Common myeloid progenitor, CD34-positive (primary cell): ENCODE results near the gene SON.
A peak's percentile ranks its signal among the peaks of the same experiment; 100 is the strongest.

Source experiments
- CTCF ChIA-PET: fragments of 350-600 bp; sonication (Branson Sonifier 250); formaldehyde crosslinking; loops from one replicate; lab custom pipeline; 2021; ENCODE audit warnings: antibody characterized with exemption; lab: Charles Lee
- POLR2A ChIA-PET: fragments of 350-600 bp; sonication (Branson Sonifier 250); formaldehyde crosslinking; loops from one replicate; lab custom pipeline; 2021; ENCODE audit warnings: antibody characterized with exemption; lab: Charles Lee
- DNase-seq, 3 donors: peaks; one replicate each; pipeline versions ENCODE4 v3.0.0 to v3.0.0-alpha.2; 2013
- H3K27ac ChIP-seq, 2 experiments: 1 replicate in 1 of 2; 2 replicates in 1 of 2; pipeline ENCODE4 v1.7.0; 2013; ENCODE audit warnings: inconsistent platforms in 2 of 2, low read length in 2 of 2, mild to moderate bottlenecking in 2 of 2, low read depth in 1 of 2, moderate library complexity in 1 of 2; ENCODE audit not compliant: severe bottlenecking in 2 of 2, insufficient read depth in 1 of 2, poor library complexity in 1 of 2
- H3K27me3 ChIP-seq, 5 experiments: replicated peaks in 2 of 5; 1 replicate in 3 of 5; 2 replicates in 2 of 5; pipeline versions ENCODE4 v1.6.1 to v1.7.0; 2013; ENCODE audit warnings: low read length in 4 of 5, mild to moderate bottlenecking in 2 of 5, moderate library complexity in 2 of 5, inconsistent platforms in 1 of 5; ENCODE audit not compliant: insufficient read depth in 5 of 5, control insufficient read depth in 4 of 5
- H3K36me3 ChIP-seq, 4 experiments: 1 replicate in 2 of 4; 2 replicates in 2 of 4; pipeline versions ENCODE4 v1.6.1 to v1.7.0; 2013; ENCODE audit warnings: low read length in 3 of 4, control low read depth in 1 of 4, mild to moderate bottlenecking in 1 of 4; ENCODE audit not compliant: control insufficient read depth in 4 of 4, insufficient read depth in 4 of 4
- H3K4me1 ChIP-seq, 4 experiments: 1 replicate in 3 of 4; 2 replicates in 1 of 4; pipeline versions ENCODE4 v1.6.1 to v1.7.1; 2013; ENCODE audit warnings: low read length in 3 of 4, mild to moderate bottlenecking in 3 of 4, control low read depth in 1 of 4, inconsistent platforms in 1 of 4, moderate library complexity in 1 of 4; ENCODE audit not compliant: control insufficient read depth in 4 of 4, insufficient read depth in 4 of 4; ENCODE audit errors: control extremely low read depth in 1 of 4
- H3K4me3 ChIP-seq, 7 experiments: 1 replicate in 4 of 7; 2 replicates in 3 of 7; pipeline versions ENCODE4 v1.5.1 to v1.7.0; 2013; ENCODE audit warnings: mild to moderate bottlenecking in 7 of 7, low read length in 6 of 7, moderate library complexity in 6 of 7, inconsistent platforms in 2 of 7, low read depth in 2 of 7, control low read depth in 1 of 7; ENCODE audit not compliant: insufficient read depth in 4 of 7, control insufficient read depth in 1 of 7; ENCODE audit errors: extremely low read depth in 1 of 7
- H3K9me3 ChIP-seq, 5 experiments: 1 replicate in 4 of 5; 2 replicates in 1 of 5; pipeline versions ENCODE4 v1.6.1 to v1.7.1; 2013; ENCODE audit warnings: low read length in 4 of 5, mild to moderate bottlenecking in 2 of 5, inconsistent platforms in 1 of 5, low read depth in 1 of 5, moderate library complexity in 1 of 5; ENCODE audit not compliant: control insufficient read depth in 4 of 5, insufficient read depth in 2 of 5; ENCODE audit errors: control extremely low read depth in 1 of 5
- WGBS: methylation state at CpG from one replicate; pipeline ENCODE4 v1.1.5; 2013; ENCODE audit not compliant: insufficient coverage; 5-methylcytosine and 5-hydroxymethylcytosine counted together

Gene SON

GRCh38 chr21:33544451-33545195 is 1.8 kb downstream of the SON start:
- peak overlapping the region; percentile 100 for H3K27ac ChIP-seq
- WGBS, result no CpG with 5 or more reads among the region's 8 CpGs
- peaks cover 0 to 28% (median 21%) of the 10 kb centered on the region in 4 experiments for H3K36me3 ChIP-seq
- H3K27me3 ChIP-seq, result no peaks in the 10 kb centered on the region
- no peak for DNase-seq
- H3K9me3 ChIP-seq, result no peaks in the 10 kb centered on the region
- ChIA-PET CTCF (interaction anchor here (1.3 to 3.0 kb wide), 5 partner anchors 10 to 65 kb away, joined by 4 to 16 read pairs (median 4); partner anchors contain the start of gene TMEM50B), POLR2A (interaction anchor here (0.5 to 0.6 kb wide), 3 partner anchors 8 to 22 kb away, joined by 3 to 4 read pairs (median 3); no protein-coding TSS in a partner anchor)
- peaks cover 19 to 40% (median 28%) of the 10 kb centered on the region in 4 experiments for H3K4me1 ChIP-seq
- peak overlapping the region in 6 of 7 experiments; percentile 93 to 100 (median 98) for H3K4me3 ChIP-seq

- DNase-seq, result peak in 2 of 3 donors; percentile 51 to 64
- no peaks in the 10 kb centered on the region for H3K27me3 ChIP-seq
- ChIA-PET POLR2A (interaction anchor here (1.1 kb wide), 1 partner anchor 18 kb away, joined by 3 read pairs; no protein-coding TSS in a partner anchor), CTCF (interaction anchor here (0.5 to 3.0 kb wide), 4 partner anchors 9 to 348 kb away, joined by 3 to 14 read pairs (median 4); no protein-coding TSS in a partner anchor)
- no peak overlapping the region for H3K4me3 ChIP-seq
- peak overlapping the region in 1 of 2 experiments; percentile 43 for H3K27ac ChIP-seq
- no peaks in the 10 kb centered on the region for H3K9me3 ChIP-seq
- peaks cover 5 to 42% (median 32%) of the 10 kb centered on the region in 4 experiments for H3K36me3 ChIP-seq
- H3K4me1 ChIP-seq, result peaks cover 12 to 28% (median 22%) of the 10 kb centered on the region in 4 experiments
- 50% methylated on average over 1 of the region's 3 CpGs for WGBS
Measured at GRCh38 chr21:33546086-33546485, 3.2 kb downstream of the SON start.

DNA sequence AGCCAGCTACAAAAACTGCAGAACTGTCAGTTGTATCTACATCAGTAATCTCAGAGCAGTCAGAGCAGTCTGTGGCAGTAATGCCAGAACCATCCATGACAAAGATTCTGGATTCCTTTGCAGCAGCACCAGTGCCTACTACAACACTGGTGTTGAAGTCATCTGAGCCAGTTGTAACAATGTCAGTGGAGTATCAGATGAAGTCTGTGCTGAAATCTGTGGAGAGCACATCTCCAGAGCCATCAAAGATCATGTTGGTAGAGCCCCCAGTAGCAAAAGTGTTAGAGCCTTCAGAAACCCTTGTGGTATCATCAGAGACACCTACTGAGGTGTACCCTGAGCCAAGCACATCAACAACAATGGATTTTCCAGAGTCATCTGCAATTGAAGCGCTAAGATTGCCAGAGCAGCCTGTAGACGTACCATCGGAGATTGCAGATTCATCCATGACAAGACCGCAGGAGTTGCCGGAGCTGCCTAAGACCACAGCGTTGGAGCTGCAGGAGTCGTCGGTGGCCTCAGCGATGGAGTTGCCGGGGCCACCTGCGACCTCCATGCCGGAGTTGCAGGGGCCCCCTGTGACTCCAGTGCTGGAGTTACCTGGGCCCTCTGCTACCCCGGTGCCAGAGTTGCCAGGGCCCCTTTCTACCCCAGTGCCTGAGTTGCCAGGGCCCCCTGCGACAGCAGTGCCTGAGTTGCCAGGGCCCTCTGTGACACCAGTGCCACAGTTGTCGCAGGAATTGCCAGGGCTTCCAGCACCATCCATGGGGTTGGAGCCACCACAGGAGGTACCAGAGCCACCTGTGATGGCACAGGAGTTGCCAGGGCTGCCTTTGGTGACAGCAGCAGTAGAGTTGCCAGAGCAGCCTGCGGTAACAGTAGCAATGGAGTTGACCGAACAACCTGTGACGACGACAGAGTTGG is 7.3 kb downstream of the SON start:
- peaks cover 0 to 10% (median 5%) of the 10 kb centered on the region in 4 experiments for H3K4me1 ChIP-seq
- H3K36me3 ChIP-seq, result peaks cover 28 to 80% (median 68%) of the 10 kb centered on the region in 4 experiments
- H3K27ac ChIP-seq, result no peak overlapping the region
- CTCF ChIA-PET, result no interaction called here
- no peaks in the 10 kb centered on the region for H3K9me3 ChIP-seq
- POLR2A ChIA-PET, result no interaction called here
- DNase-seq, result no peak
- 97% methylated on average over 17 of the region's 19 CpGs for WGBS
- H3K4me3 ChIP-seq, result no peak overlapping the region
- no peaks in the 10 kb centered on the region for H3K27me3 ChIP-seq

DNA sequence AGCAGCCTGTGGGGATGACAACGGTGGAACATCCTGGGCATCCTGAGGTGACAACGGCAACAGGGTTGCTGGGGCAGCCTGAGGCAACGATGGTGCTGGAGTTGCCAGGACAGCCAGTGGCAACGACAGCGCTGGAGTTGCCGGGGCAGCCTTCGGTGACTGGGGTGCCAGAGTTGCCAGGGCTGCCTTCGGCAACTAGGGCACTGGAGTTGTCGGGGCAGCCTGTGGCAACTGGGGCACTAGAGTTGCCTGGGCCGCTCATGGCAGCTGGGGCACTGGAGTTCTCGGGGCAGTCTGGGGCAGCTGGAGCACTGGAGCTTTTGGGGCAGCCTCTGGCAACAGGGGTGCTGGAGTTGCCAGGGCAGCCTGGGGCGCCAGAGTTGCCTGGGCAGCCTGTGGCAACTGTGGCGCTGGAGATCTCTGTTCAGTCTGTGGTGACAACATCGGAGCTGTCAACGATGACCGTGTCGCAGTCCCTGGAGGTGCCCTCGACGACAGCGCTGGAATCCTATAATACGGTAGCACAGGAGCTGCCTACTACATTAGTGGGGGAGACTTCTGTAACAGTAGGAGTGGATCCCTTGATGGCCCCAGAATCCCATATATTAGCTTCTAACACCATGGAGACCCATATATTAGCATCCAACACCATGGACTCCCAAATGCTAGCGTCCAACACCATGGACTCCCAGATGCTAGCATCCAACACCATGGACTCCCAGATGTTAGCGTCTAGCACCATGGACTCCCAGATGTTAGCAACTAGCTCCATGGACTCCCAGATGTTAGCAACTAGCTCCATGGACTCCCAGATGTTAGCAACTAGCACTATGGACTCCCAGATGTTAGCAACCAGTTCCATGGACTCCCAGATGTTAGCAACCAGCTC is 8.2 kb downstream of the SON start:
- POLR2A ChIA-PET, result interaction anchor here (1.0 kb wide), 1 partner anchor 9 kb away, joined by 3 read pairs; the partner anchor contains the start of gene GART

DNA sequence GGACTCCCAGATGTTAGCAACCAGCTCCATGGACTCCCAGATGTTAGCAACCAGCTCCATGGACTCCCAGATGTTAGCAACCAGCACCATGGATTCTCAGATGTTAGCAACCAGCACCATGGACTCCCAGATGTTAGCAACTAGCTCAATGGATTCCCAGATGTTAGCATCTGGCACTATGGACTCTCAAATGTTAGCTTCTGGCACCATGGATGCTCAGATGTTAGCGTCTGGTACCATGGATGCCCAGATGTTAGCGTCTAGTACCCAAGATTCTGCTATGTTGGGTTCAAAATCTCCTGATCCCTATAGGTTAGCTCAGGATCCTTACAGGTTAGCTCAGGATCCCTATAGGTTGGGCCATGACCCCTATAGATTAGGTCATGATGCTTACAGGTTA is 8.8 kb downstream of the SON start:
- CTCF ChIA-PET, result interaction anchor here (0.9 to 1.3 kb wide), 2 partner anchors 8 to 54 kb away, joined by 4 to 6 read pairs; partner anchors contain the start of gene SON
- H3K27me3 ChIP-seq, result no peaks in the 10 kb centered on the region
- WGBS, result 96% methylated on average over 2 of the region's 2 CpGs

More for the DNA sequence above, 8.2 kb downstream of the SON start:
- Histone ChIP-seq H3K36me3 (peaks cover 31 to 87% (median 72%) of the 10 kb centered on the region in 4 experiments), H3K9me3 (no peaks in the 10 kb centered on the region), H3K4me3 (no peak overlapping the region), H3K27me3 (no peaks in the 10 kb centered on the region), H3K27ac (no peak overlapping the region), H3K4me1 (peaks cover 0 to 2% (median under 1%) of the 10 kb centered on the region in 4 experiments)
- WGBS, result 98% methylated on average over 22 of the region's 23 CpGs
- CTCF ChIA-PET, result interaction anchor here (0.9 to 1.3 kb wide), 2 partner anchors 8 to 55 kb away, joined by 4 to 6 read pairs; partner anchors contain the start of gene SON
- no peak for DNase-seq

More for the DNA sequence above, 8.8 kb downstream of the SON start:
- POLR2A ChIA-PET, result interaction anchor here (1.0 kb wide), 1 partner anchor 10 kb away, joined by 3 read pairs; the partner anchor contains the start of gene GART
- Histone ChIP-seq H3K4me3 (no peak overlapping the region), H3K4me1 (no peaks in the 10 kb centered on the region), H3K9me3 (no peaks in the 10 kb centered on the region), H3K27ac (no peak overlapping the region), H3K36me3 (peaks cover 34 to 88% (median 72%) of the 10 kb centered on the region in 4 experiments)
- no peak for DNase-seq
